Hepatocyte (in vitro differentiated cells): ENCODE results near the gene LY86. TPM values are rescaled to one million over a fixed set of nuclear protein-coding genes. Genes with fewer than 3 reads are reported as not detected.

ENCODE experiments used
- DNase-seq: peaks from one replicate; pipeline ENCODE4 v3.0.0-alpha.2; 2016; ENCODE audit warnings: low spot score
- H2AFZ ChIP-seq: fragments of 200-600 bp; sonication (generic); 2 replicates; pipeline ENCODE4 v1.6.0; 2016; ENCODE audit warnings: antibody characterized with exemption, mild to moderate bottlenecking
- H3K27ac ChIP-seq: fragments of 200-600 bp; sonication (generic); 2 replicates; pipeline ENCODE4 v1.5.1; 2016; ENCODE audit warnings: mild to moderate bottlenecking
- H3K27me3 ChIP-seq: fragments of 200-600 bp; sonication (generic); 2 replicates; pipeline ENCODE4 v1.6.1; 2016
- H3K36me3 ChIP-seq: fragments of 200-600 bp; sonication (generic); replicated peaks from 2 replicates; pipeline ENCODE4 v1.5.1; 2016; ENCODE audit warnings: low read depth; ENCODE audit not compliant: insufficient read depth
- H3K4me1 ChIP-seq: fragments of 200-600 bp; sonication (generic); 2 replicates; pipeline ENCODE4 v1.5.1; 2016; ENCODE audit warnings: mild to moderate bottlenecking, moderate library complexity; ENCODE audit not compliant: insufficient read depth
- H3K4me2 ChIP-seq: fragments of 200-600 bp; sonication (generic); 2 replicates; pipeline ENCODE4 v1.6.0; 2016
- H3K4me3 ChIP-seq: fragments of 200-600 bp; sonication (generic); 2 replicates; pipeline ENCODE4 v1.5.1; 2016; ENCODE audit warnings: mild to moderate bottlenecking
- H3K79me2 ChIP-seq: fragments of 200-600 bp; sonication (generic); 2 replicates; pipeline ENCODE4 v1.6.0; 2017; ENCODE audit warnings: mild to moderate bottlenecking
- H3K9me2 ChIP-seq: fragments of 200-600 bp; sonication (generic); replicated peaks from 2 replicates; pipeline ENCODE4 v1.6.0; 2017; ENCODE audit warnings: mild to moderate bottlenecking; ENCODE audit not compliant: insufficient read depth
- H3K9me3 ChIP-seq: fragments of 200-600 bp; sonication (generic); 2 replicates; pipeline ENCODE4 v1.5.1; 2016; ENCODE audit warnings: low read depth, mild to moderate bottlenecking
- H4K20me1 ChIP-seq: fragments of 200-600 bp; sonication (generic); 2 replicates; pipeline ENCODE4 v1.6.0; 2016; ENCODE audit warnings: mild to moderate bottlenecking; ENCODE audit not compliant: insufficient read depth, poor library complexity, severe bottlenecking
- CTCF ChIP-seq: fragments of 200-600 bp; sonication (generic); IDR thresholded peaks from 2 replicates; pipeline ENCODE4 v1.5.1; 2016; ENCODE audit warnings: antibody characterized with exemption, mild to moderate bottlenecking; ENCODE audit not compliant: poor library complexity
- EZH2 ChIP-seq: fragments of 200-600 bp; sonication (generic); IDR thresholded peaks from 2 replicates; pipeline ENCODE4 v1.6.1; 2016; ENCODE audit warnings: antibody characterized with exemption, mild to moderate bottlenecking, borderline replicate concordance
- EZH2phosphoT487 ChIP-seq: fragments of 200-600 bp; sonication (generic); IDR thresholded peaks from one replicate; pipeline ENCODE4 v1.6.1; 2018; ENCODE audit warnings: antibody characterized with exemption, mild to moderate bottlenecking, low read depth, moderate library complexity; ENCODE audit not compliant: unreplicated experiment, severe bottlenecking
- WGBS: methylation state at CpG from one replicate; pipeline ENCODE4 v1.1.6; 2016; ENCODE audit warnings: low lambda C conversion rate; ENCODE audit errors: missing lambda C conversion rate; 5-methylcytosine and 5-hydroxymethylcytosine counted together
- polyA plus RNA-seq: library from polyadenylated mRNA; unstranded; fragments of >200 nt; fragmentation: Nextera tagmentation; extraction: Ambion mirVana; gene quantifications from 2 replicates; pipeline ENCODE4 v1.2.1, GENCODE V29; 2016
- total RNA-seq: library from RNA; depleted of rRNA; stranded (reverse); fragments of >200 nt; gene quantifications from 2 replicates; pipeline ENCODE4 v1.2.3, GENCODE V29; 2014

Gene LY86
- total and polyA plus RNA-seq, 2 experiments from 2014 or later = 0.27 to 0.82 TPM

DNA sequence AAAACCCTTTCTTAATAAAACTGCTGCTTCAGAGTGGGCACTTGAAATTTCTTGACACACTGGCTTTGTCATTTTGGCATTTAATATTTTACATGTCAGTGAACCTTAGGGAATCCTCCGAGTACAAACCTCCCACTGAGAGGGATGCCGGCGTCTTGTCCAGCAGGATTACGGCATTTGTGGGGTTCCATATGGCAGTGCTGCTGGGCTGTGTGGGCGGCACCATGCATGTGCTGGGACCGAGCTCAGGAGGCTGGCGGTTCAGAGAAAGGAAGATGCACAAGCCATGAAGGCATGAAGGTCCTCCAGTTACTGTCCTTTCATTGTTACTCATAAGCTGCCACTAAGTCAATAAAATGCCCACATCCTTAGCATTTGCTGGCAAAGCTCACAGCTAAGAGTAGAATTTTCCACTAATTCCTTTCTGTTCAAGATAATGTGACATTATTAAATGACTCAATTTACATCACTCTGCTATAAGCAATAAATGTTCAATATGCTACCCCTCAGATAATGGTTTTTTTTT, 61.4 kb downstream of the LY86 start:
- no peak overlapping the region for H2AFZ ChIP-seq
- H3K4me3 ChIP-seq = no peak overlapping the region
- no peaks in the 10 kb centered on the region for H3K9me3 ChIP-seq
- TF ChIP-seq EZH2phosphoT487 (no peak), CTCF (no peak), EZH2 (no peak)
- H3K27ac ChIP-seq = no peak overlapping the region
- H3K4me2 ChIP-seq = no peak overlapping the region
- no peaks in the 10 kb centered on the region for H3K9me2 ChIP-seq
- H3K36me3 ChIP-seq = no peaks in the 10 kb centered on the region
- DNase-seq = no peak
- 92% methylated on average over 7 of the region's 7 CpGs for WGBS
- no peaks in the 10 kb centered on the region for H4K20me1 ChIP-seq
- H3K79me2 ChIP-seq = no peaks in the 10 kb centered on the region
- H3K4me1 ChIP-seq = no peaks in the 10 kb centered on the region
- H3K27me3 ChIP-seq = no peaks in the 10 kb centered on the region

DNA sequence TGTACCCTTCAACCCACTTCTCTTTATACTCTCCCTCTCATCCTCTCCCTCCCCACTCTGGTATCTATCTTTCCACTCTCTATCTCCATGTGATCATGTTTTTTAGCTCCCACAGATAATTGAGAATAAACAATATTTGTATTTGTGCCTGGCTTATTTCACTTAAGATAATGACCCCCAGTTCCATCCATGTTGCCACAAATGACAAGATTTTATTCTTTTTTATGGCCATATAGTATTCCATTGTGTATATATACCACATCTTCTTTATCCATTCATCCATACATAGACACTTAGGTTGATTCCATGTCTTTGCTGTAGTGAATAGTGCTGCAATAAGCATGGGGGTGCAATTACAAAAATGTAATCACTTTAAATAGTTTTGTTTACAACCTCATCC, 62.3 kb downstream of the LY86 start:
- no peak overlapping the region for H3K4me3 ChIP-seq
- no peaks in the 10 kb centered on the region for H3K79me2 ChIP-seq
- no peak for TF ChIP-seq EZH2
- TF ChIP-seq EZH2phosphoT487 = no peak
- no peak for TF ChIP-seq CTCF
- no peaks in the 10 kb centered on the region for H3K27me3 ChIP-seq
- no peak overlapping the region for H3K27ac ChIP-seq
- H4K20me1 ChIP-seq = no peaks in the 10 kb centered on the region
- no peak for DNase-seq
- H3K36me3 ChIP-seq = no peaks in the 10 kb centered on the region
- no peak overlapping the region for H3K4me2 ChIP-seq
- no peaks in the 10 kb centered on the region for H3K9me3 ChIP-seq
- no peaks in the 10 kb centered on the region for H3K9me2 ChIP-seq
- no peaks in the 10 kb centered on the region for H3K4me1 ChIP-seq
- H2AFZ ChIP-seq = no peak overlapping the region

GRCh38 chr6:6651335-6651734, 62.8 kb downstream of the LY86 start:
- H4K20me1 ChIP-seq = no peaks in the 10 kb centered on the region
- H3K27ac ChIP-seq = no peak overlapping the region

More at GRCh38 chr6:6651335-6651734, 62.8 kb downstream of the LY86 start:
- H3K9me3 ChIP-seq = no peaks in the 10 kb centered on the region
- no peaks in the 10 kb centered on the region for H3K79me2 ChIP-seq
- no peaks in the 10 kb centered on the region for H3K4me1 ChIP-seq
- TF ChIP-seq EZH2 = no peak
- TF ChIP-seq EZH2phosphoT487 = no peak
- TF ChIP-seq CTCF = no peak
- H3K36me3 ChIP-seq = no peaks in the 10 kb centered on the region
- no peak overlapping the region for H3K4me2 ChIP-seq
- H3K4me3 ChIP-seq = no peak overlapping the region
- H3K27me3 ChIP-seq = no peaks in the 10 kb centered on the region
- no peaks in the 10 kb centered on the region for H3K9me2 ChIP-seq
- no peak overlapping the region for H2AFZ ChIP-seq
- DNase-seq = no peak
